Hepatocyte (in vitro differentiated cells): ENCODE measurements around the gene NLRP8. TPM values are rescaled to one million over a fixed set of nuclear protein-coding genes. Genes with fewer than 3 reads are reported as not detected.
"Not testable (repeated sequence)": the region's sequence is repeated elsewhere in the genome, so short reads cannot be mapped to it uniquely, and the experiment has no call there.

ENCODE experiments used
- DNase-seq: peaks from one replicate; pipeline ENCODE4 v3.0.0-alpha.2; 2016; ENCODE audit warnings: low spot score
- H2AFZ ChIP-seq: fragments of 200-600 bp; sonication (generic); 2 replicates; pipeline ENCODE4 v1.6.0; 2016; ENCODE audit warnings: antibody characterized with exemption, mild to moderate bottlenecking
- H3K27ac ChIP-seq: fragments of 200-600 bp; sonication (generic); 2 replicates; pipeline ENCODE4 v1.5.1; 2016; ENCODE audit warnings: mild to moderate bottlenecking
- H3K27me3 ChIP-seq: fragments of 200-600 bp; sonication (generic); 2 replicates; pipeline ENCODE4 v1.6.1; 2016
- H3K36me3 ChIP-seq: fragments of 200-600 bp; sonication (generic); replicated peaks from 2 replicates; pipeline ENCODE4 v1.5.1; 2016; ENCODE audit warnings: low read depth; ENCODE audit not compliant: insufficient read depth
- H3K4me1 ChIP-seq: fragments of 200-600 bp; sonication (generic); 2 replicates; pipeline ENCODE4 v1.5.1; 2016; ENCODE audit warnings: mild to moderate bottlenecking, moderate library complexity; ENCODE audit not compliant: insufficient read depth
- H3K4me2 ChIP-seq: fragments of 200-600 bp; sonication (generic); 2 replicates; pipeline ENCODE4 v1.6.0; 2016
- H3K4me3 ChIP-seq: fragments of 200-600 bp; sonication (generic); 2 replicates; pipeline ENCODE4 v1.5.1; 2016; ENCODE audit warnings: mild to moderate bottlenecking
- H3K79me2 ChIP-seq: fragments of 200-600 bp; sonication (generic); 2 replicates; pipeline ENCODE4 v1.6.0; 2017; ENCODE audit warnings: mild to moderate bottlenecking
- H3K9me2 ChIP-seq: fragments of 200-600 bp; sonication (generic); replicated peaks from 2 replicates; pipeline ENCODE4 v1.6.0; 2017; ENCODE audit warnings: mild to moderate bottlenecking; ENCODE audit not compliant: insufficient read depth
- H3K9me3 ChIP-seq: fragments of 200-600 bp; sonication (generic); 2 replicates; pipeline ENCODE4 v1.5.1; 2016; ENCODE audit warnings: low read depth, mild to moderate bottlenecking
- H4K20me1 ChIP-seq: fragments of 200-600 bp; sonication (generic); 2 replicates; pipeline ENCODE4 v1.6.0; 2016; ENCODE audit warnings: mild to moderate bottlenecking; ENCODE audit not compliant: insufficient read depth, poor library complexity, severe bottlenecking
- CTCF ChIP-seq: fragments of 200-600 bp; sonication (generic); IDR thresholded peaks from 2 replicates; pipeline ENCODE4 v1.5.1; 2016; ENCODE audit warnings: antibody characterized with exemption, mild to moderate bottlenecking; ENCODE audit not compliant: poor library complexity
- EZH2 ChIP-seq: fragments of 200-600 bp; sonication (generic); IDR thresholded peaks from 2 replicates; pipeline ENCODE4 v1.6.1; 2016; ENCODE audit warnings: antibody characterized with exemption, mild to moderate bottlenecking, borderline replicate concordance
- EZH2phosphoT487 ChIP-seq: fragments of 200-600 bp; sonication (generic); IDR thresholded peaks from one replicate; pipeline ENCODE4 v1.6.1; 2018; ENCODE audit warnings: antibody characterized with exemption, mild to moderate bottlenecking, low read depth, moderate library complexity; ENCODE audit not compliant: unreplicated experiment, severe bottlenecking
- WGBS: methylation state at CpG from one replicate; pipeline ENCODE4 v1.1.6; 2016; ENCODE audit warnings: low lambda C conversion rate; ENCODE audit errors: missing lambda C conversion rate; 5-methylcytosine and 5-hydroxymethylcytosine counted together
- polyA plus RNA-seq: library from polyadenylated mRNA; unstranded; fragments of >200 nt; fragmentation: Nextera tagmentation; extraction: Ambion mirVana; gene quantifications from 2 replicates; pipeline ENCODE4 v1.2.1, GENCODE V29; 2016
- total RNA-seq: library from RNA; depleted of rRNA; stranded (reverse); fragments of >200 nt; gene quantifications from 2 replicates; pipeline ENCODE4 v1.2.3, GENCODE V29; 2014

The NLRP8 gene
- total and polyA plus RNA-seq, 2 experiments from 2014 or later, result not detected

GRCh38 chr19:56020355-56020975 lies 72.8 kb downstream of the NLRP8 start:
- 67% methylated on average over 7 of the region's 7 CpGs for WGBS
- H2AFZ ChIP-seq, H3K9me3 ChIP-seq, H4K20me1 ChIP-seq, H3K27me3 ChIP-seq, H3K27ac ChIP-seq, H3K9me2 ChIP-seq, DNase-seq, H3K79me2 ChIP-seq, H3K4me2 ChIP-seq, H3K4me3 ChIP-seq, H3K4me1 ChIP-seq, H3K36me3 ChIP-seq: not testable (repeated sequence)

- Histone ChIP-seq H3K9me2 (no peaks in the 10 kb centered on the region), H3K4me1 (no peaks in the 10 kb centered on the region), H3K79me2 (no peaks in the 10 kb centered on the region), H3K27ac (no peak overlapping the region), H2AFZ (no peak overlapping the region), H3K27me3 (no peaks in the 10 kb centered on the region), H3K36me3 (no peaks in the 10 kb centered on the region), H4K20me1 (no peaks in the 10 kb centered on the region), H3K4me3 (no peak overlapping the region), H3K4me2 (no peak overlapping the region), H3K9me3 (no peaks in the 10 kb centered on the region)
- DNase-seq, result no peak
- 87% methylated on average over 15 of the region's 15 CpGs for WGBS
- TF ChIP-seq EZH2phosphoT487, result no peak
- no peak for TF ChIP-seq EZH2
- no peak for TF ChIP-seq CTCF
Measured at GRCh38 chr19:56026769-56027168, 79.1 kb downstream of the NLRP8 start.

Other genes with a start within 250 kb of the NLRP8 start
- gene NLRP9, start 209.4 kb upstream of the NLRP8 start, total RNA-seq, result not detected in 2 replicates
- not detected in 2 replicates for gene NLRP9, start 209.4 kb upstream of the NLRP8 start, polyA plus RNA-seq
- gene RFPL4A, start 188.7 kb upstream of the NLRP8 start, total RNA-seq, result not detected in 2 replicates
- not detected in 2 replicates for gene RFPL4A, start 188.7 kb upstream of the NLRP8 start, polyA plus RNA-seq
- not detected in 2 replicates for gene RFPL4AL1, start 178.7 kb upstream of the NLRP8 start, total RNA-seq
- not detected in 2 replicates for gene RFPL4AL1, start 178.7 kb upstream of the NLRP8 start, polyA plus RNA-seq
- gene NLRP11, start 115.8 kb upstream of the NLRP8 start, total RNA-seq, result not detected in 2 replicates
- not detected in 2 replicates for gene NLRP11, start 115.8 kb upstream of the NLRP8 start, polyA plus RNA-seq
- gene NLRP4, start 111.3 kb upstream of the NLRP8 start, total RNA-seq, result not detected in 2 replicates
- not detected in 2 replicates for gene NLRP4, start 111.3 kb upstream of the NLRP8 start, polyA plus RNA-seq
- gene NLRP13, start 15.5 kb upstream of the NLRP8 start, total RNA-seq, result not detected in 2 replicates
- not detected in 2 replicates for gene NLRP13, start 15.5 kb upstream of the NLRP8 start, polyA plus RNA-seq
- not detected in 2 replicates for gene NLRP5, start 38.9 kb downstream of the NLRP8 start, total RNA-seq
- gene NLRP5, start 38.9 kb downstream of the NLRP8 start, polyA plus RNA-seq, result not detected in 2 replicates
- 14.5 and 23.5 TPM in 2 replicates for gene ZNF787, start 173.5 kb downstream of the NLRP8 start, total RNA-seq
- 24.9 and 27.2 TPM in 2 replicates for gene ZNF787, start 173.5 kb downstream of the NLRP8 start, polyA plus RNA-seq
- gene ZNF444, start 193.5 kb downstream of the NLRP8 start, total RNA-seq, result 38.3 and 46.6 TPM in 2 replicates
- gene ZNF444, start 193.5 kb downstream of the NLRP8 start, polyA plus RNA-seq, result 60.2 and 74.3 TPM in 2 replicates
- not detected in 2 replicates for gene GALP, start 228.2 kb downstream of the NLRP8 start, total RNA-seq
- not detected in 2 replicates for gene GALP, start 228.2 kb downstream of the NLRP8 start, polyA plus RNA-seq
- gene ZSCAN5B, start 250.0 kb downstream of the NLRP8 start, total RNA-seq, result not detected in 2 replicates
- gene ZSCAN5B, start 250.0 kb downstream of the NLRP8 start, polyA plus RNA-seq, result not detected in 2 replicates